Thymus (tissue), 11 donors: Measurements from ENCODE around the gene LTF. TPM values are rescaled to one million over a fixed set of nuclear protein-coding genes. Genes with fewer than 3 reads are reported as not detected.

Source experiments
- DNase-seq, 9 donors: peaks; one replicate each; pipeline ENCODE4 v3.0.0-alpha.2; 2013; ENCODE audit warnings: low spot score in 9 of 9, low read depth in 6 of 9, missing footprints in 1 of 9
- H3K27ac ChIP-seq, 2 donors: one replicate each; pipeline ENCODE4 v1.5.1; 2013; ENCODE audit warnings: control low read depth in 1 of 2, low read depth in 1 of 2, low read length in 1 of 2, mild to moderate bottlenecking in 1 of 2, moderate library complexity in 1 of 2
- H3K27me3 ChIP-seq, 2 donors: one replicate each; pipeline ENCODE4 v1.5.1; 2013; ENCODE audit warnings: low read length in 1 of 2; ENCODE audit not compliant: control insufficient read depth in 2 of 2, insufficient read depth in 1 of 2
- H3K36me3 ChIP-seq, 2 donors: one replicate each; pipeline ENCODE4 v1.5.1; 2013; ENCODE audit warnings: low read length in 1 of 2, mild to moderate bottlenecking in 1 of 2, moderate library complexity in 1 of 2; ENCODE audit not compliant: control insufficient read depth in 2 of 2, insufficient read depth in 2 of 2
- H3K4me1 ChIP-seq, 2 donors: one replicate each; pipeline ENCODE4 v1.5.1; 2013; ENCODE audit warnings: low read length in 2 of 2; ENCODE audit not compliant: control insufficient read depth in 2 of 2, insufficient read depth in 2 of 2
- H3K4me3 ChIP-seq, 2 donors: one replicate each; pipeline ENCODE4 v1.5.1; 2013; ENCODE audit warnings: low read length in 2 of 2, control low read depth in 1 of 2, mild to moderate bottlenecking in 1 of 2
- H3K9me3 ChIP-seq, 2 donors: one replicate each; pipeline ENCODE4 v1.5.1; 2013; ENCODE audit warnings: low read length in 1 of 2, mild to moderate bottlenecking in 1 of 2; ENCODE audit not compliant: control insufficient read depth in 2 of 2, insufficient read depth in 1 of 2
- WGBS: extraction: QIAGEN DNeasy Blood & Tissue Kit; methylation state at CpG from one replicate; pipeline ENCODE4 v1.1.7; 2013; 5-methylcytosine and 5-hydroxymethylcytosine counted together
- polyA plus RNA-seq: library from polyadenylated mRNA; stranded (reverse); fragments of 200-250 nt; gene quantifications from one replicate; pipeline ENCODE4 v1.2.3, GENCODE V29; 2013
- total RNA-seq: library from RNA; stranded (reverse); fragments of 120-200 nt; gene quantifications from one replicate; pipeline ENCODE4 v1.2.4, GENCODE V29; 2013
- donor health status: healthy.

Gene LTF
- total and polyA plus RNA-seq, 2 donors = 44.2 to 64.3 TPM

- Histone ChIP-seq H3K36me3 (no peaks in the 10 kb centered on the region), H3K4me3 (no peak overlapping the region), H3K27ac (no peak overlapping the region), H3K9me3 (no peaks in the 10 kb centered on the region), H3K27me3 (no peaks in the 10 kb centered on the region), H3K4me1 (no peaks in the 10 kb centered on the region)
- DNase-seq = no peak
- WGBS = 94% methylated on average over 4 of the region's 4 CpGs
Observed at GRCh38 chr3:46477145-46477544, 12.4 kb upstream of the LTF start.

DNA sequence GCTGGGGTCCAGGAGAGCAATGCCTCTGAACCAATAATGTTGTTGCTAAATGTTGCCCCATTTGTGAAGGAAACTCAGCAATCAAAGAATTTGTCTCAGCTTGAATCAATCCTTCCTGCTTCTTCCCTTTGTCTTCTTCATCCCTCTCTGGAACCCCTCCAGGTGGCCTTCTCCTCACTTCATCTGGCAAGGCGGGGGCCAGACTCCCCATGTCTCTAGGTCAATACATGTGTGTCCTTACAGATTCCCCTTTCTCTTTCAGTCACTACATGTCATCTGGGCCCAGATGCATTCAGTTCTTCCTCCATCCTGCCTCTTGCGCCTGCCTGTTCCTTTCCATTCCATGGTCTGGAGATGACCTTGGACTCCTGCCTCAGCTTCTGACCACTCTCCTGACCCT is 8.0 kb upstream of the LTF start:
- no peak overlapping the region for H3K27ac ChIP-seq
- WGBS = 95% methylated on average over 2 of the region's 2 CpGs
- no peaks in the 10 kb centered on the region for H3K27me3 ChIP-seq
- H3K4me1 ChIP-seq = no peaks in the 10 kb centered on the region
- no peak for DNase-seq
- H3K36me3 ChIP-seq = no peaks in the 10 kb centered on the region
- H3K4me3 ChIP-seq = no peak overlapping the region
- no peaks in the 10 kb centered on the region for H3K9me3 ChIP-seq

- WGBS = 98% methylated on average over 5 of the region's 5 CpGs
- no peaks in the 10 kb centered on the region for H3K9me3 ChIP-seq
Observed at GRCh38 chr3:46471371-46471914, 6.7 kb upstream of the LTF start.

GRCh38 chr3:46470831-46471230 is 6.1 kb upstream of the LTF start:
- no peak overlapping the region for H3K27ac ChIP-seq

More at GRCh38 chr3:46471371-46471914, 6.7 kb upstream of the LTF start:
- DNase-seq = no peak
- Histone ChIP-seq H3K27ac (no peak overlapping the region), H3K36me3 (no peaks in the 10 kb centered on the region), H3K4me3 (no peak overlapping the region), H3K27me3 (peaks cover 0 to 4% of the 10 kb centered on the region in 2 donors), H3K4me1 (no peaks in the 10 kb centered on the region)

DNA sequence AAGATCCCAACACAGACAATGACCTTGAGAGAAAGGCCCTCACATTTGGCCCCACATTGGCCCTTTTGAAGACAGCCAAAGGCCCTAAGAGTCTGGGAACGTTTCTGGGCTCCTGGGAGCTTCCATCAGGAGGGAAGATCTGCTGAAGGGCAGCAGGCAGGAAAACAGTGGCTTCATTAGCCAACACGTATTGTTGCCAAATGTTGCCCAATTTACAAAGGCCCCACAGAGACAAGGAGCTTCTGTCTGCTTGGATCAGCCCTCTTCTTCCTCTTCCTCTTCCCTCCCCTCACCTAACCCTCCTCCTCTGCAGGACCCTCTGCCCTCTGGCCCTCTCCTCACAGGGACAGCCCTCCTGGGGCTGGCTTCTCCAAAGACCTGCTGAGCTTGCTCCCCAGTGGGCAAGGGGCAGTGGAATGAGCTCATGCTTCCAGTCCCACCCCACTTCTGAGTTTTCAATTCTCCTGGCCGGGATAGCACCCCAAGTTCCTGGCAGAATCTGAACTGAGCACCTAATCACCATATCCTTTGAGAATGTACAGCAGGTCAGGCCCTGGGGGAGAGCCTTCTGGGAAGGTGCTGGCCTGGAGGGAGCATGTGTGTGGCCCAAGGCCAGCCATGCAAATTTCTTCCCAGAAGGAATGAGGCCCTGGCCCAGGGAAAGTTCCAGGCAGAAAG is 5.1 kb upstream of the LTF start:
- Histone ChIP-seq H3K4me1 (peaks cover 0 to 4% of the 10 kb centered on the region in 2 donors), H3K36me3 (no peaks in the 10 kb centered on the region), H3K27ac (no peak overlapping the region), H3K9me3 (no peaks in the 10 kb centered on the region), H3K4me3 (no peak overlapping the region), H3K27me3 (peaks cover 3 to 19% of the 10 kb centered on the region in 2 donors)
- no peak for DNase-seq
- 92% methylated on average over 3 of the region's 3 CpGs for WGBS

More at GRCh38 chr3:46470831-46471230, 6.1 kb upstream of the LTF start:
- peaks cover 0 to 9% of the 10 kb centered on the region in 2 donors for H3K27me3 ChIP-seq
- no peaks in the 10 kb centered on the region for H3K9me3 ChIP-seq
- 97% methylated on average over 4 of the region's 4 CpGs for WGBS
- H3K36me3 ChIP-seq = no peaks in the 10 kb centered on the region
- no peak for DNase-seq
- no peak overlapping the region for H3K4me3 ChIP-seq
- H3K4me1 ChIP-seq = no peaks in the 10 kb centered on the region

DNA sequence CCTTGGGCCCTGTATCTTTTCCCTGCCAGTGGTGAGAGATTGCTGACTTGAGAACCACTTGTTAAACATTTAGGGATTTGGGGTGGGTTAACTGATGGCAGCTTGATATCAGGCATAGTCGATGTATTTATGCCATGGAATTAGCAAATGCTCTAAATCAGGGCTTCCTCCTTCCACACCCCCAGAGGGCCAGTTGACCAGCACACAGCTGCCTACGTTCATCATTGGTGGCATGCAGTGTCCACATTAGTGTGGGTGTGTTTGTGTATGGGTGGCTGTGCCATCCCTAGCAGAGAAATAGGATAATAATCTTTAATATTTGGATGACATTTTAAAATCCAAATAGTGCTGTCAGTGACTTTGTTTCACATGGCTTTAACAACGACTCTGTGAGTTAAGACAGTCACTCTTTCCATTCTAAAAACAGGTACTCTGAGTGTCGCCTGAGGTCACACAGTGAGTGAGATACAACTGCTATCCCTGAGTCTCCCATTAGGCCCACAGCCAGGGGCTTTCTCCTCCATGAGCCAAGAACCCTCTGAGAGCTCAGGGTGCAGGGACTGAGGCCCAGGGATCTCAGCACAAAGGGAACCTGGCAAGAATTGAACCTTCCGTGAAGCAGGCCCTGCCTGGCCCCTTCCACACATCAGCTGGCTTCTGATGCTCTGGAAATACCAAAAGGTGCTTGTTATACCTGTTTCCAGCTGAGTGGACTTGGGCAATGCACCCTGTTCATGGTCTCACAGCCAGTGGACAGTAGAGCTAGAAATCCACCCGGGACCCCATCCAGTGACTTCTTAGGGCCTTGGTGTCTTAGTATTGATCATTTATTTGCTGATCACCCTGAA is 4.3 kb upstream of the LTF start:
- Histone ChIP-seq H3K27ac (no peak overlapping the region), H3K9me3 (no peaks in the 10 kb centered on the region), H3K36me3 (no peaks in the 10 kb centered on the region), H3K4me1 (peaks cover 0 to 7% of the 10 kb centered on the region in 2 donors), H3K27me3 (peaks cover 11 to 28% of the 10 kb centered on the region in 2 donors), H3K4me3 (no peak overlapping the region)
- 95% methylated on average over 6 of the region's 6 CpGs for WGBS
- DNase-seq = no peak

DNA sequence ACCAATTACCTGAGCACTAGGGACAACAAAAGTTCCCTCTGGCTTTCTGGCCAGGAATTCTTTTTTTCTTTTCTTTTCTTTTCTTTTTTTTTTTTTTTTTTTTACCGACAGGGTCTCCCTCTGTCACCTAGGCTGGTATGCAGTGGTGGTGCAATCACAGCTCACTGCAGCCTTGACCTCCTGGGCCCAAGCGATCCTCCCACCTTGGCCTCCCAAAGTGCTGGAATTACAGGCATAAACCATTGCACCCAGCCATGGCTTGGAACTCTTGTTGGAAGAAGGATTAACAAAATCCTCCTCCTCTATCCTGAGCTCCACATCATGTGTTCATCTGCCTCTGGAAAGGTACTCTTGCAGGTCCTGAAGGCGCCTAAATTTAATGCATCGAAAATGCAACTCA is 2.9 kb upstream of the LTF start:
- Histone ChIP-seq H3K4me3 (no peak overlapping the region), H3K4me1 (peaks cover 0 to 7% of the 10 kb centered on the region in 2 donors), H3K36me3 (no peaks in the 10 kb centered on the region), H3K27me3 (peaks cover 18 to 42% of the 10 kb centered on the region in 2 donors), H3K27ac (no peak overlapping the region), H3K9me3 (no peaks in the 10 kb centered on the region)
- DNase-seq = no peak
- WGBS = 95% methylated on average over 4 of the region's 4 CpGs

- WGBS = 96% methylated on average over 1 of the region's 1 CpG
- H3K9me3 ChIP-seq = no peaks in the 10 kb centered on the region
Observed at GRCh38 chr3:46466871-46467403, 2.2 kb upstream of the LTF start.

GRCh38 chr3:46466273-46466672 is 1.6 kb upstream of the LTF start:
- H3K9me3 ChIP-seq = no peaks in the 10 kb centered on the region
- H3K36me3 ChIP-seq = no peaks in the 10 kb centered on the region
- H3K4me3 ChIP-seq = no peak overlapping the region
- H3K4me1 ChIP-seq = peaks cover 0 to 7% of the 10 kb centered on the region in 2 donors
- H3K27ac ChIP-seq = no peak overlapping the region
- peaks cover 18 to 48% of the 10 kb centered on the region in 2 donors for H3K27me3 ChIP-seq
- DNase-seq = no peak

More at GRCh38 chr3:46466871-46467403, 2.2 kb upstream of the LTF start:
- Histone ChIP-seq H3K27me3 (peaks cover 18 to 45% of the 10 kb centered on the region in 2 donors), H3K27ac (no peak overlapping the region), H3K4me3 (no peak overlapping the region), H3K36me3 (no peaks in the 10 kb centered on the region), H3K4me1 (peaks cover 0 to 7% of the 10 kb centered on the region in 2 donors)
- no peak for DNase-seq
